ENCODE measurements around the gene DDX51. TPM values are rescaled to one million over a fixed set of nuclear protein-coding genes. Genes with fewer than 3 reads are reported as not detected.

The DDX51 gene
- total RNA-seq, 2 experiments from 2014 or later, result 25.2 to 27.5 TPM

- Mint-ChIP-seq H3K9me3 (no peaks in the 10 kb centered on the region), H3K36me3 (ENCODE audit: low read depth) (peaks cover 6% of the 10 kb centered on the region), H3K4me3 (no peak overlapping the region), H3K27me3 (no peaks in the 10 kb centered on the region), H3K4me1 (no peaks in the 10 kb centered on the region), H3K27ac (no peak overlapping the region)
- ChIA-PET POLR2A (no interaction called here), CTCF (interaction anchor here (1.5 kb wide), 1 partner anchor 51 kb away, joined by 4 read pairs; no protein-coding TSS in a partner anchor)
- no peak for DNase-seq
Observed at GRCh38 chr12:132102297-132102696, 41.8 kb downstream of the DDX51 start.

- H3K9me3 Mint-ChIP-seq, result peaks cover 9% of the 10 kb centered on the region
- no peak overlapping the region for H3K4me3 Mint-ChIP-seq
- no peaks in the 10 kb centered on the region for H3K27me3 Mint-ChIP-seq
- DNase-seq, result no peak
- peaks cover 22% of the 10 kb centered on the region for H3K36me3 Mint-ChIP-seq (ENCODE audit: low read depth)
- CTCF ChIA-PET, result interaction anchor here (0.9 kb wide), 1 partner anchor 10 kb away, joined by 3 read pairs; no protein-coding TSS in a partner anchor
- H3K4me1 Mint-ChIP-seq, result peaks cover 7% of the 10 kb centered on the region
- POLR2A ChIA-PET, result no interaction called here
- no peak overlapping the region for H3K27ac Mint-ChIP-seq
Observed at GRCh38 chr12:132100306-132101065, 43.6 kb downstream of the DDX51 start.

- POLR2A ChIA-PET, result no interaction called here
- H3K27me3 Mint-ChIP-seq, result no peaks in the 10 kb centered on the region
Observed at GRCh38 chr12:132099739-132100138, 44.4 kb downstream of the DDX51 start.

GRCh38 chr12:132095520-132096409 lies 48.4 kb downstream of the DDX51 start:
- no peak for DNase-seq
- Mint-ChIP-seq H3K36me3 (ENCODE audit: low read depth) (peaks cover 31% of the 10 kb centered on the region), H3K4me3 (no peak overlapping the region)

More at GRCh38 chr12:132099739-132100138, 44.4 kb downstream of the DDX51 start:
- CTCF ChIA-PET, result no interaction called here
- DNase-seq, result no peak
- Mint-ChIP-seq H3K4me1 (peaks cover 9% of the 10 kb centered on the region), H3K27ac (no peak overlapping the region), H3K36me3 (ENCODE audit: low read depth) (peaks cover 24% of the 10 kb centered on the region), H3K4me3 (no peak overlapping the region), H3K9me3 (peaks cover 10% of the 10 kb centered on the region)

GRCh38 chr12:132094269-132094891 lies 49.7 kb downstream of the DDX51 start:
- H3K4me3 Mint-ChIP-seq, result no peak overlapping the region
- H3K4me1 Mint-ChIP-seq, result peaks cover 16% of the 10 kb centered on the region
- peaks cover 10% of the 10 kb centered on the region for H3K9me3 Mint-ChIP-seq
- ChIA-PET CTCF (interaction anchor here (1.1 kb wide), 1 partner anchor 11 kb away, joined by 3 read pairs; no protein-coding TSS in a partner anchor), POLR2A (no interaction called here)
- no peak for DNase-seq
- H3K27me3 Mint-ChIP-seq, result no peaks in the 10 kb centered on the region
- H3K36me3 Mint-ChIP-seq (ENCODE audit: low read depth), result peaks cover 34% of the 10 kb centered on the region
- H3K27ac Mint-ChIP-seq, result peak overlapping the region; percentile 56

More at GRCh38 chr12:132095520-132096409, 48.4 kb downstream of the DDX51 start:
- H3K27ac Mint-ChIP-seq, result peak overlapping the region; percentile 88
- no peaks in the 10 kb centered on the region for H3K27me3 Mint-ChIP-seq
- H3K9me3 Mint-ChIP-seq, result peaks cover 10% of the 10 kb centered on the region
- CTCF ChIA-PET, result interaction anchor here (0.6 kb wide), 1 partner anchor 81 kb away, joined by 3 read pairs; no protein-coding TSS in a partner anchor
- POLR2A ChIA-PET, result no interaction called here
- peaks cover 13% of the 10 kb centered on the region for H3K4me1 Mint-ChIP-seq

GRCh38 chr12:132089407-132089910 lies 54.7 kb downstream of the DDX51 start:
- CTCF ChIA-PET, result no interaction called here
- Mint-ChIP-seq H3K27me3 (no peaks in the 10 kb centered on the region), H3K27ac (no peak overlapping the region), H3K4me3 (no peak overlapping the region), H3K4me1 (peaks cover 28% of the 10 kb centered on the region), H3K9me3 (no peaks in the 10 kb centered on the region), H3K36me3 (ENCODE audit: low read depth) (peaks cover 16% of the 10 kb centered on the region)
- no peak for DNase-seq
- POLR2A ChIA-PET, result no interaction called here

Other genes with a start within 250 kb of the DDX51 start
- 10 to 100 TPM; 28.1 to 36.1 TPM for gene ULK1, start 249.7 kb downstream of the DDX51 start, total RNA-seq
- 10 to 100 TPM; 34.4 to 45.7 TPM for gene PUS1, start 215.0 kb downstream of the DDX51 start, total RNA-seq
- gene EP400, start 194.4 kb downstream of the DDX51 start, total RNA-seq, result 10 to 100 TPM; 53.9 to 57.0 TPM
- gene NOC4L, start 138 bp upstream of the DDX51 start, total RNA-seq, result 10 to 100 TPM; 28.9 to 32.4 TPM
- not detected for gene GALNT9, start 185.3 kb upstream of the DDX51 start, total RNA-seq